ENCODE results near the gene PRKAR1B.

GRCh38 chr7:540997-541396, 186.1 kb downstream of the PRKAR1B start:
- no peak for TF ChIP-seq JUND (IDR thresholded peaks at IDR 0.05)
- TF ChIP-seq CTCF (IDR thresholded peaks at IDR 0.05): no peak
- TF ChIP-seq POLR2AphosphoS5 (IDR thresholded peaks at IDR 0.05; ENCODE audit: low read depth, low read length): no peak
